Suprapubic skin (tissue), 4 donors: Measurements from ENCODE around the gene SORCS2. TPM values are rescaled to one million over a fixed set of nuclear protein-coding genes. Genes with fewer than 3 reads are reported as not detected.

Experiments used
- DNase-seq, 2 donors: peaks; one replicate each; pipeline ENCODE4 v3.0.0-alpha.2; 2019; ENCODE audit warnings: low spot score in 2 of 2
- H3K27ac ChIP-seq: fragments of 200-600 bp; sonication (generic); one replicate; pipeline ENCODE4 v1.5.1; 2019
- H3K27me3 ChIP-seq: fragments of 200-600 bp; sonication (generic); one replicate; pipeline ENCODE4 v1.5.1; 2019
- H3K36me3 ChIP-seq: fragments of 200-600 bp; sonication (generic); one replicate; pipeline ENCODE4 v1.5.1; 2019
- H3K4me1 ChIP-seq: fragments of 200-600 bp; sonication (generic); one replicate; pipeline ENCODE4 v1.5.1; 2019
- H3K4me3 ChIP-seq: fragments of 200-600 bp; sonication (generic); one replicate; pipeline ENCODE4 v1.5.1; 2019; ENCODE audit warnings: mild to moderate bottlenecking
- H3K9me3 ChIP-seq: fragments of 200-600 bp; sonication (generic); one replicate; pipeline ENCODE4 v1.5.1; 2019
- CTCF ChIP-seq, 2 donors: fragments of 200-600 bp in 1 of 2; fragments of 450-650 bp in 1 of 2; sonication (generic) in 1 of 2; IDR thresholded peaks; one replicate each; pipeline ENCODE4 v1.5.1; 2016 to 2019; ENCODE audit warnings: antibody characterized with exemption in 2 of 2, mild to moderate bottlenecking in 1 of 2, moderate library complexity in 1 of 2
- EP300 ChIP-seq: sonication (generic); formaldehyde crosslinking; IDR thresholded peaks from one replicate; pipeline ENCODE4 v1.6.1; 2017; ENCODE audit warnings: antibody characterized with exemption
- POLR2A ChIP-seq, 2 donors: fragments of 450-650 bp; IDR thresholded peaks; one replicate each; pipeline ENCODE4 v1.6.1; 2017; ENCODE audit warnings: antibody characterized with exemption in 2 of 2, mild to moderate bottlenecking in 2 of 2, moderate library complexity in 2 of 2
- POLR2AphosphoS5 ChIP-seq, 3 donors: sonication (generic); formaldehyde crosslinking; IDR thresholded peaks; one replicate each; pipeline ENCODE4 v1.6.1; 2017; ENCODE audit warnings: antibody characterized with exemption in 3 of 3
- WGBS: methylation state at CpG from one replicate; pipeline ENCODE4 v1.1.5; 2018; 5-methylcytosine and 5-hydroxymethylcytosine counted together
- total RNA-seq, 4 donors: library from RNA; depleted of rRNA; stranded (reverse); fragments of >200 nt; gene quantifications; one replicate each; pipeline ENCODE4 v1.1.0, GENCODE V29; 2016

SORCS2 gene
- total RNA-seq, 4 donors from 2014 or later, result 0.94 to 4.6 (median 1.3) TPM

GRCh38 chr4:7338876-7339623, 146.7 kb downstream of the SORCS2 start:
- 94% methylated on average over 13 of the region's 19 CpGs for WGBS
- peaks cover 8% of the 10 kb centered on the region for H3K4me1 ChIP-seq

GRCh38 chr4:7339751-7340552, 147.6 kb downstream of the SORCS2 start:
- Histone ChIP-seq H3K36me3 (no peaks in the 10 kb centered on the region), H3K4me1 (peaks cover 8% of the 10 kb centered on the region), H3K9me3 (no peaks in the 10 kb centered on the region), H3K4me3 (no peak overlapping the region), H3K27me3 (no peaks in the 10 kb centered on the region), H3K27ac (no peak overlapping the region)
- TF ChIP-seq CTCF (IDR thresholded peaks at IDR 0.05) (no peak), POLR2A (IDR thresholded peaks at IDR 0.05) (no peak), POLR2AphosphoS5 (IDR thresholded peaks at IDR 0.05) (no peak), EP300 (no peak)
- WGBS, result 91% methylated on average over 7 of the region's 15 CpGs
- DNase-seq, result no peak

More at GRCh38 chr4:7338876-7339623, 146.7 kb downstream of the SORCS2 start:
- Histone ChIP-seq H3K27ac (no peak overlapping the region), H3K36me3 (no peaks in the 10 kb centered on the region), H3K27me3 (no peaks in the 10 kb centered on the region), H3K4me3 (no peak overlapping the region), H3K9me3 (no peaks in the 10 kb centered on the region)
- no peak for DNase-seq
- TF ChIP-seq POLR2A (IDR thresholded peaks at IDR 0.05) (no peak), CTCF (IDR thresholded peaks at IDR 0.05) (no peak), EP300 (no peak), POLR2AphosphoS5 (IDR thresholded peaks at IDR 0.05) (no peak)

- no peak for DNase-seq
- Histone ChIP-seq H3K36me3 (no peaks in the 10 kb centered on the region), H3K4me3 (no peak overlapping the region), H3K27ac (no peak overlapping the region), H3K4me1 (peaks cover 2% of the 10 kb centered on the region), H3K27me3 (no peaks in the 10 kb centered on the region), H3K9me3 (no peaks in the 10 kb centered on the region)
- TF ChIP-seq CTCF (IDR thresholded peaks at IDR 0.05) (no peak), EP300 (no peak), POLR2AphosphoS5 (IDR thresholded peaks at IDR 0.05) (no peak), POLR2A (IDR thresholded peaks at IDR 0.05) (no peak)
- 91% methylated on average over 16 of the region's 17 CpGs for WGBS
Measured at GRCh38 chr4:7340553-7341433, 148.5 kb downstream of the SORCS2 start.

GRCh38 chr4:7341491-7342222, 149.3 kb downstream of the SORCS2 start:
- no peak for DNase-seq
- Histone ChIP-seq H3K9me3 (no peaks in the 10 kb centered on the region), H3K27me3 (no peaks in the 10 kb centered on the region), H3K27ac (no peak overlapping the region), H3K36me3 (no peaks in the 10 kb centered on the region), H3K4me3 (no peak overlapping the region), H3K4me1 (no peaks in the 10 kb centered on the region)
- TF ChIP-seq CTCF (IDR thresholded peaks at IDR 0.05) (no peak), EP300 (no peak), POLR2AphosphoS5 (IDR thresholded peaks at IDR 0.05) (no peak), POLR2A (IDR thresholded peaks at IDR 0.05) (no peak)
- 96% methylated on average over 6 of the region's 6 CpGs for WGBS
